Smooth muscle cell (in vitro differentiated cells): ENCODE results near the gene ITIH2. TPM values are rescaled to one million over a fixed set of nuclear protein-coding genes. Genes with fewer than 3 reads are reported as not detected.
"Not testable (repeated sequence)": the region's sequence is repeated elsewhere in the genome, so short reads cannot be mapped to it uniquely, and the experiment has no call there.

Experiments
- DNase-seq: peaks from one replicate; lab custom pipeline; 2025; ENCODE audit not compliant: unreplicated experiment; lab: John Stamatoyannopoulos, UW
- H2AFZ ChIP-seq: fragments of 200-600 bp; sonication (generic); 2 replicates; pipeline ENCODE4 v1.6.0; 2016; ENCODE audit warnings: antibody characterized with exemption, low read depth, mild to moderate bottlenecking
- H3F3A ChIP-seq: fragments of 200-600 bp; sonication (generic); 2 replicates; pipeline ENCODE4 v1.6.0; 2017; ENCODE audit warnings: antibody characterized with exemption, low read depth
- H3K27ac ChIP-seq: fragments of 200-600 bp; sonication (generic); 2 replicates; pipeline ENCODE4 v1.5.1; 2016; ENCODE audit warnings: low read depth, mild to moderate bottlenecking
- H3K27me3 ChIP-seq: fragments of 200-600 bp; sonication (generic); 2 replicates; pipeline ENCODE4 v1.6.1; 2016; ENCODE audit warnings: low read depth, mild to moderate bottlenecking
- H3K36me3 ChIP-seq: fragments of 200-600 bp; sonication (generic); 2 replicates; pipeline ENCODE4 v1.5.1; 2016; ENCODE audit warnings: low read depth
- H3K4me1 ChIP-seq: fragments of 200-600 bp; sonication (generic); 2 replicates; pipeline ENCODE4 v1.5.1; 2016; ENCODE audit warnings: low read depth
- H3K4me2 ChIP-seq: fragments of 200-600 bp; sonication (generic); 2 replicates; pipeline ENCODE4 v1.6.0; 2016; ENCODE audit warnings: mild to moderate bottlenecking
- H3K4me3 ChIP-seq: fragments of 200-600 bp; sonication (generic); 2 replicates; pipeline ENCODE4 v1.5.1; 2016; ENCODE audit warnings: mild to moderate bottlenecking
- H3K79me2 ChIP-seq: fragments of 200-600 bp; sonication (generic); 2 replicates; pipeline ENCODE4 v1.6.0; 2016; ENCODE audit warnings: low read depth, mild to moderate bottlenecking
- H3K9ac ChIP-seq: fragments of 200-600 bp; sonication (generic); 2 replicates; pipeline ENCODE4 v1.6.0; 2016; ENCODE audit warnings: low read depth
- H3K9me3 ChIP-seq: fragments of 200-600 bp; sonication (generic); replicated peaks from 2 replicates; pipeline ENCODE4 v1.5.1; 2016; ENCODE audit warnings: low read depth
- H4K20me1 ChIP-seq: fragments of 200-600 bp; sonication (generic); 2 replicates; pipeline ENCODE4 v1.6.0; 2016; ENCODE audit warnings: low read depth
- CTCF ChIP-seq: fragments of 200-600 bp; sonication (generic); IDR thresholded peaks from 2 replicates; pipeline ENCODE4 v1.5.1; 2017; ENCODE audit warnings: borderline replicate concordance, mild to moderate bottlenecking, antibody characterized with exemption; ENCODE audit not compliant: insufficient read depth, poor library complexity, severe bottlenecking
- WGBS: methylation state at CpG from one replicate; pipeline ENCODE4 v1.1.7; 2016; ENCODE audit warnings: low lambda C conversion rate; 5-methylcytosine and 5-hydroxymethylcytosine counted together
- polyA plus RNA-seq: library from polyadenylated mRNA; unstranded; fragments of >200 nt; fragmentation: Nextera tagmentation; extraction: Ambion mirVana; gene quantifications from 2 replicates; pipeline ENCODE4 v1.2.1, GENCODE V29; 2016
- total RNA-seq: library from RNA; depleted of rRNA; stranded (reverse); fragments of >200 nt; gene quantifications from 2 replicates; pipeline ENCODE4 v1.2.3, GENCODE V29; 2014

Gene ITIH2
- total RNA-seq (0.13 TPM in 1 of 2 replicates, not detected in the other), polyA plus RNA-seq (0.09 TPM in 1 of 2 replicates, not detected in the other)

GRCh38 chr10:7703140-7703539 lies at the start of gene ITIH2:
TSS of gene ITIH2 (plus strand) at chr10:7703316. CDS start at chr10:7703435, 119 bp downstream.
- Histone ChIP-seq H3K9ac (no peak within 1 kb of the TSS), H3F3A (no peaks in the 10 kb centered on the region), H3K27ac (no peak within 1 kb of the TSS), H3K4me1 (no peaks in the 10 kb centered on the region), H2AFZ (no peak within 1 kb of the TSS), H3K4me2 (no peak within 1 kb of the TSS), H3K36me3 (no peaks in the 10 kb centered on the region), H3K27me3 (peaks cover 68% of the 10 kb centered on the region), H3K9me3 (no peaks in the 10 kb centered on the region), H4K20me1 (no peaks in the 10 kb centered on the region), H3K4me3 (no peak within 1 kb of the TSS), H3K79me2 (no peaks in the 10 kb centered on the region)
- WGBS = 88% methylated on average over 4 of the region's 4 CpGs
- DNase-seq = no peak
- TF ChIP-seq CTCF = no peak

GRCh38 chr10:7657079-7657478 lies 46.0 kb upstream of the ITIH2 start:
- 89% methylated on average over 10 of the region's 11 CpGs for WGBS
- not testable (repeated sequence) for H3K4me3 ChIP-seq, H3K27ac ChIP-seq, H3K4me1 ChIP-seq, H3K9ac ChIP-seq, H3K36me3 ChIP-seq, DNase-seq, H4K20me1 ChIP-seq, H3K27me3 ChIP-seq, H2AFZ ChIP-seq, H3F3A ChIP-seq, H3K4me2 ChIP-seq, H3K9me3 ChIP-seq, H3K79me2 ChIP-seq

- TF ChIP-seq CTCF = no peak
- Histone ChIP-seq H2AFZ (no peak overlapping the region), H3K4me3 (no peak overlapping the region), H3F3A (no peaks in the 10 kb centered on the region), H3K27ac (no peak overlapping the region), H3K9ac (no peak overlapping the region), H3K79me2 (no peaks in the 10 kb centered on the region), H4K20me1 (no peaks in the 10 kb centered on the region), H3K27me3 (no peaks in the 10 kb centered on the region), H3K9me3 (no peaks in the 10 kb centered on the region), H3K36me3 (no peaks in the 10 kb centered on the region), H3K4me2 (no peak overlapping the region), H3K4me1 (no peaks in the 10 kb centered on the region)
- DNase-seq = no peak
- 64% methylated on average over 2 of the region's 2 CpGs for WGBS
Observed at GRCh38 chr10:7657552-7657951, 45.6 kb upstream of the ITIH2 start.

DNA sequence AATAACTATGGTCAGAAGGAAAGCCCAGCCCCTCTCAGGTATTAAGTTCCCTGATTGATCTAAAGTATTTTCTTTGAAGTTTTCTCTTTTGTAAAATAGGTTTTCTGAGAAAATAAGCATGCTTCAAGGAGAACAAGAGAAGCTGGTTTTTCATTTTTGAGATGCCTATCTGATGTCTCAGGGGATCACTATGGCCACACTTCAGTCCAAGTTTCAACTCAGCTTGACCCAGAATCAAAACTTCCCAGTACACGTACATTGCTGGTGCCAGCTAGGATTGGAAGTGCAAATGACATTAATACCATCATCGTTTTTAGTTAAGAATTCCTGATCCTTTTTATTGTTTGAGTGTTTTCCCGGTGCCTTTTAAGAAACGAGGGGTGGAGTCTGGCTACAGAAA lies 43.6 kb upstream of the ITIH2 start:
- Histone ChIP-seq H3K4me3 (no peak overlapping the region), H3K27me3 (no peaks in the 10 kb centered on the region), H3F3A (no peaks in the 10 kb centered on the region), H4K20me1 (no peaks in the 10 kb centered on the region), H3K36me3 (no peaks in the 10 kb centered on the region), H3K27ac (no peak overlapping the region), H3K9ac (no peak overlapping the region), H3K4me1 (no peaks in the 10 kb centered on the region), H3K9me3 (no peaks in the 10 kb centered on the region), H3K79me2 (no peaks in the 10 kb centered on the region), H3K4me2 (no peak overlapping the region), H2AFZ (no peak overlapping the region)
- DNase-seq = no peak
- 62% methylated on average over 4 of the region's 4 CpGs for WGBS
- TF ChIP-seq CTCF = no peak
